ENCODE data around the gene IFITM10. TPM values are rescaled to one million over a fixed set of nuclear protein-coding genes. Genes with fewer than 3 reads are reported as not detected.

IFITM10 gene
- 15.0 and 18.1 TPM in 2 replicates for total RNA-seq

GRCh38 chr11:1750481-1750839 is at the start of gene IFITM10:
IFITM10 (minus strand) TSS chr11:1750595; CDS start chr11:1750442, 153 bp downstream.
- peaks cover 43% of the 10 kb centered on the region for H3K4me1 ChIP-seq (ENCODE audit: insufficient read depth, low read length)
- H3K4me3 ChIP-seq (ENCODE audit: insufficient read depth, low read length) = peak within 1 kb of the TSS; percentile 87
- peaks cover 27% of the 10 kb centered on the region for H3K79me2 ChIP-seq (ENCODE audit: insufficient read depth, low read length)
- H3K27ac ChIP-seq (ENCODE audit: low read depth, low read length) = peak within 1 kb of the TSS; percentile 97
- H2AFZ ChIP-seq (ENCODE audit: low read length) = peak within 1 kb of the TSS; percentile 54
- no peaks in the 10 kb centered on the region for H3K27me3 ChIP-seq (ENCODE audit: insufficient read depth, low read length)
- H4K20me1 ChIP-seq (ENCODE audit: insufficient read depth, low read length) = peaks cover 31% of the 10 kb centered on the region
- H3K36me3 ChIP-seq (ENCODE audit: insufficient read depth, low read length) = peaks cover 31% of the 10 kb centered on the region
- no peak for TF ChIP-seq CTCF (IDR thresholded peaks at IDR 0.05; ENCODE audit: extremely low read depth, low read depth, low read length)
- peak within 1 kb of the TSS; percentile 94 for H3K4me2 ChIP-seq (ENCODE audit: insufficient read depth, low read length)
- H3K9me3 ChIP-seq (ENCODE audit: low read depth, low read length) = no peaks in the 10 kb centered on the region
- peak; percentile 98 for DNase-seq (ENCODE audit: insufficient read length, low spot score, missing footprints)

GRCh38 chr11:1797391-1798125 is 47.2 kb upstream of the IFITM10 start:
- H3K4me1 ChIP-seq (ENCODE audit: insufficient read depth, low read length) = peaks cover 4% of the 10 kb centered on the region
- no peak for TF ChIP-seq CTCF (IDR thresholded peaks at IDR 0.05; ENCODE audit: extremely low read depth, low read depth, low read length)
- no peak overlapping the region for H3K4me3 ChIP-seq (ENCODE audit: insufficient read depth, low read length)

GRCh38 chr11:1796413-1797011 is 46.1 kb upstream of the IFITM10 start:
- H2AFZ ChIP-seq (ENCODE audit: low read length) = no peak overlapping the region
- DNase-seq (ENCODE audit: insufficient read length, low spot score, missing footprints) = peak; percentile 54
- no peaks in the 10 kb centered on the region for H3K36me3 ChIP-seq (ENCODE audit: insufficient read depth, low read length)
- H3K9me3 ChIP-seq (ENCODE audit: low read depth, low read length) = no peaks in the 10 kb centered on the region
- H3K4me2 ChIP-seq (ENCODE audit: insufficient read depth, low read length) = no peak overlapping the region
- no peak overlapping the region for H3K4me3 ChIP-seq (ENCODE audit: insufficient read depth, low read length)
- peaks cover 24% of the 10 kb centered on the region for H3K27me3 ChIP-seq (ENCODE audit: insufficient read depth, low read length)
- H4K20me1 ChIP-seq (ENCODE audit: insufficient read depth, low read length) = no peaks in the 10 kb centered on the region
- no peaks in the 10 kb centered on the region for H3K79me2 ChIP-seq (ENCODE audit: insufficient read depth, low read length)
- H3K4me1 ChIP-seq (ENCODE audit: insufficient read depth, low read length) = peaks cover 4% of the 10 kb centered on the region
- no peak overlapping the region for H3K27ac ChIP-seq (ENCODE audit: low read depth, low read length)
- TF ChIP-seq CTCF (IDR thresholded peaks at IDR 0.05; ENCODE audit: extremely low read depth, low read depth, low read length) = no peak

More at GRCh38 chr11:1797391-1798125, 47.2 kb upstream of the IFITM10 start:
- Histone ChIP-seq H3K79me2 (ENCODE audit: insufficient read depth, low read length) (no peaks in the 10 kb centered on the region), H3K27ac (ENCODE audit: low read depth, low read length) (no peak overlapping the region), H3K9me3 (ENCODE audit: low read depth, low read length) (no peaks in the 10 kb centered on the region), H3K36me3 (ENCODE audit: insufficient read depth, low read length) (no peaks in the 10 kb centered on the region), H3K4me2 (ENCODE audit: insufficient read depth, low read length) (no peak overlapping the region), H2AFZ (ENCODE audit: low read length) (no peak overlapping the region), H3K27me3 (ENCODE audit: insufficient read depth, low read length) (peaks cover 22% of the 10 kb centered on the region), H4K20me1 (ENCODE audit: insufficient read depth, low read length) (no peaks in the 10 kb centered on the region)
- peak; percentile 59 for DNase-seq (ENCODE audit: insufficient read length, low spot score, missing footprints)

- DNase-seq (ENCODE audit: insufficient read length, low spot score, missing footprints) = no peak
- Histone ChIP-seq H3K4me3 (ENCODE audit: insufficient read depth, low read length) (peak overlapping the region; percentile 47), H3K36me3 (ENCODE audit: insufficient read depth, low read length) (no peaks in the 10 kb centered on the region), H3K4me1 (ENCODE audit: insufficient read depth, low read length) (peaks cover 4% of the 10 kb centered on the region), H3K4me2 (ENCODE audit: insufficient read depth, low read length) (peak overlapping the region; percentile 69), H3K27me3 (ENCODE audit: insufficient read depth, low read length) (peaks cover 28% of the 10 kb centered on the region), H3K79me2 (ENCODE audit: insufficient read depth, low read length) (no peaks in the 10 kb centered on the region), H3K27ac (ENCODE audit: low read depth, low read length) (no peak overlapping the region), H4K20me1 (ENCODE audit: insufficient read depth, low read length) (no peaks in the 10 kb centered on the region), H3K9me3 (ENCODE audit: low read depth, low read length) (no peaks in the 10 kb centered on the region), H2AFZ (ENCODE audit: low read length) (no peak overlapping the region)
- no peak for TF ChIP-seq CTCF (IDR thresholded peaks at IDR 0.05; ENCODE audit: extremely low read depth, low read depth, low read length)
These were observed 42.7 kb upstream of the IFITM10 start for GRCh38 chr11:1793081-1793480.
